NOMO-1 (cell line): Measurements from ENCODE around the gene BEND7.

Experiments
- DNase-seq, 2 experiments: peaks; one replicate each; lab custom pipeline; 2025; ENCODE audit not compliant: unreplicated experiment in 2 of 2; lab: John Stamatoyannopoulos, UW

Gene BEND7

DNA sequence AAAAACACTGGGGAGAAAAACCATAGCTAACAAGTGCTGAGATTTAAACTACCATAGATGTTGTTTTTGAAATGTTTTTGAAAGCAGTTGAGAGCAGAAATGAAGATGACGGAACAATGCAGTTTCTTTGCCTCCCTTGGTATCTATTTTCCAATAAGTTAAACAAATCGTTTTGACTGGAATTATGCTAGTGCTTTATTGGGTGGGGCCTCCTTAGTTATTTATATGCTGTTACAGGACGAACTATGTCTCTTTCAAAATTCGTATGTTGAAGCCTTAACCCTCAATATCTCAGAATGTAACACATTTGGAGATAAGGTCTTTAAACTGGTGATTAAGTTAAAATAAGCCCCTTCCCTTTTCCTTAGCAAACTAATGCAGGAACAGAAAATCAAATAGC is 135.2 kb downstream of the BEND7 start:
- DNase-seq: no peak

DNA sequence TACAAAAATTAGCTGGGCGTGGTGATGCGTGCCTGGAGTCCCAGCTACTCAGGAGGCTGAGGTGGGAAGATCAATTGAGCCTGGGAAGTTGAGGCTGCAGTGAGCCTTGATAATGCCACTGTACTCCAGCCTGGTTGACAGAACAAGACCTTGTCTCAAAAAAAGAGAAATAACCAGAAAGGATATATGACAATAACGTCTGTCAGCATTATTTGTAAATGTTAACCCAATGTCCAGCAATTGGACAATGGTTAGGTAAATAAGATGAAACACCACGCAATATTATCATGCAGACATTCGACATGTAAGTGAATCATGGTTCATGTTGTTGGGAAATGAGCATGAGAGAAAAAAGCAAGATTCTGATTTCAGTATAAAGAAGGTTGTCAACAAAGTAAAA is 136.1 kb downstream of the BEND7 start:
- DNase-seq: no peak
